Brain pericyte (primary cell): Measurements from ENCODE around the gene GADD45GIP1.

Experiments used
- DNase-seq: peaks from one replicate; pipeline ENCODE4 v3.0.0-alpha.2; 2012; ENCODE audit warnings: low read depth, low spot score

GADD45GIP1 gene

GRCh38 chr19:12956446-12957388, at the start of gene GADD45GIP1:
GADD45GIP1 (minus strand) TSS chr19:12957223; CDS start chr19:12957212, 11 bp downstream.
- no peak for DNase-seq

- DNase-seq: no peak
Measured at GRCh38 chr19:13005861-13006370, 48.9 kb upstream of the GADD45GIP1 start.

GRCh38 chr19:13005253-13005652, 48.2 kb upstream of the GADD45GIP1 start:
- no peak for DNase-seq

GRCh38 chr19:13004273-13004672, 47.2 kb upstream of the GADD45GIP1 start:
- DNase-seq: no peak

GRCh38 chr19:13003081-13003480, 46.1 kb upstream of the GADD45GIP1 start:
- no peak for DNase-seq

GRCh38 chr19:13002166-13002898, 45.3 kb upstream of the GADD45GIP1 start:
- no peak for DNase-seq

- no peak for DNase-seq
Measured at GRCh38 chr19:13001502-13002165, 44.6 kb upstream of the GADD45GIP1 start.

- no peak for DNase-seq
Measured at GRCh38 chr19:13001166-13001501, 44.1 kb upstream of the GADD45GIP1 start.

GRCh38 chr19:12997967-12998940, 41.2 kb upstream of the GADD45GIP1 start:
- DNase-seq: no peak

- DNase-seq: no peak
Measured at GRCh38 chr19:12997179-12997966, 40.4 kb upstream of the GADD45GIP1 start.

GRCh38 chr19:12996406-12997094, 39.5 kb upstream of the GADD45GIP1 start:
- DNase-seq: no peak

- DNase-seq: no peak
Measured at GRCh38 chr19:12995596-12996405, 38.8 kb upstream of the GADD45GIP1 start.

- no peak for DNase-seq
Measured at GRCh38 chr19:12994701-12995595, 37.9 kb upstream of the GADD45GIP1 start, which contains the start of gene NFIX. NFIX (plus strand) TSS chr19:12995475; CDS start chr19:12995838, 363 bp downstream.

- no peak for DNase-seq
Measured at GRCh38 chr19:12993562-12993961, 36.5 kb upstream of the GADD45GIP1 start.

GRCh38 chr19:12992729-12993128, 35.7 kb upstream of the GADD45GIP1 start:
- DNase-seq: no peak

GRCh38 chr19:12991296-12991695, 34.3 kb upstream of the GADD45GIP1 start:
- DNase-seq: no peak

GRCh38 chr19:12990853-12991252, 33.8 kb upstream of the GADD45GIP1 start:
- DNase-seq: no peak
